HG03103 (cell line): ENCODE measurements around the gene ZBTB7C.

Experiments used
- ATAC-seq: cut with Tn5 transposase; IDR thresholded peaks from one replicate; pipeline ENCODE4 v1.9.1; 2021; ENCODE audit warnings: low read depth; ENCODE audit not compliant: unreplicated experiment

ZBTB7C gene

GRCh38 chr18:48154828-48155227, 254.4 kb downstream of the ZBTB7C start:
- no peak for ATAC-seq

GRCh38 chr18:48153613-48154481, 255.3 kb downstream of the ZBTB7C start:
- ATAC-seq, result no peak

- ATAC-seq, result no peak
Measured at GRCh38 chr18:48152549-48152948, 256.6 kb downstream of the ZBTB7C start.

GRCh38 chr18:48151421-48152065, 257.6 kb downstream of the ZBTB7C start:
- ATAC-seq, result no peak

- no peak for ATAC-seq
Measured at GRCh38 chr18:48149020-48149685, 260.0 kb downstream of the ZBTB7C start.

- ATAC-seq, result no peak
Measured at GRCh38 chr18:48142994-48143393, 266.2 kb downstream of the ZBTB7C start.

GRCh38 chr18:48142353-48142752, 266.8 kb downstream of the ZBTB7C start:
- ATAC-seq, result no peak

GRCh38 chr18:48140731-48141130, 268.5 kb downstream of the ZBTB7C start:
- no peak for ATAC-seq

GRCh38 chr18:48139431-48140347, 269.5 kb downstream of the ZBTB7C start:
- ATAC-seq, result no peak

- ATAC-seq, result no peak
Measured at GRCh38 chr18:48138660-48139430, 270.3 kb downstream of the ZBTB7C start.

- ATAC-seq, result no peak
Measured at GRCh38 chr18:48138210-48138609, 271.0 kb downstream of the ZBTB7C start.

GRCh38 chr18:48137374-48138081, 271.7 kb downstream of the ZBTB7C start:
- ATAC-seq, result no peak

GRCh38 chr18:48136827-48137373, 272.3 kb downstream of the ZBTB7C start:
- ATAC-seq, result no peak

GRCh38 chr18:48136051-48136826, 272.9 kb downstream of the ZBTB7C start:
- no peak for ATAC-seq

GRCh38 chr18:48135436-48135966, 273.7 kb downstream of the ZBTB7C start:
- ATAC-seq, result no peak

- ATAC-seq, result no peak
Measured at GRCh38 chr18:48134609-48135008, 274.6 kb downstream of the ZBTB7C start.

- ATAC-seq, result no peak
Measured at GRCh38 chr18:48133671-48134251, 275.4 kb downstream of the ZBTB7C start.
